ENCODE measurements around the gene ZG16.

DNA sequence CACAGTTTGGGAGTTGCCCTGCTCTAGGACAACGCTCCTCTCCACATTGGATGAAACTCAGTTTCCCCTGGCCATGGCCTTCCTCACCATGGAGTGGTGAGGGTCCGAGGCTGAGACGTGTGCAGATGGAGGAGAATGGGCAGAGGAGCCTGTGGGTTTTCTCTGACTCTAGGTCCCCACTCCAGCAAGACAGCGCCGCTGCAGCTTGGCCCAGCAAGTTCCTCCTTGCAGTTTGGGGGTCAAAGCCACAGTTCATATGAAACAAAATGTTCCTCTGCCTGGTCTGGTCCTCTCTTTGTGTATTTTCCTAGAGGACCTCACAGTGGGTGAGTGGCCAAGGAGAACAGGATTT is 34.6 kb upstream of the ZG16 start:
- TF ChIP-seq YY1 (IDR thresholded peaks at IDR 0.05; ENCODE audit: low read depth, low read length) (no peak), EZH2 (IDR thresholded peaks at IDR 0.05; ENCODE audit: low read depth, low read length, severe bottlenecking) (no peak), SRF (IDR thresholded peaks at IDR 0.05; ENCODE audit: low read depth, low read length) (no peak)
